NT2/D1 (cell line): ENCODE measurements around the gene TGFA.

Experiments used
- SUZ12 ChIP-seq: IDR thresholded peaks from 2 replicates; pipeline ENCODE4 v1.6.1; 2011; ENCODE audit not compliant: insufficient read length, insufficient read depth; ENCODE audit errors: extremely low read depth
- YY1 ChIP-seq: IDR thresholded peaks from 2 replicates; pipeline ENCODE4 v1.6.1; 2011; ENCODE audit not compliant: insufficient read length, insufficient read depth

DNA sequence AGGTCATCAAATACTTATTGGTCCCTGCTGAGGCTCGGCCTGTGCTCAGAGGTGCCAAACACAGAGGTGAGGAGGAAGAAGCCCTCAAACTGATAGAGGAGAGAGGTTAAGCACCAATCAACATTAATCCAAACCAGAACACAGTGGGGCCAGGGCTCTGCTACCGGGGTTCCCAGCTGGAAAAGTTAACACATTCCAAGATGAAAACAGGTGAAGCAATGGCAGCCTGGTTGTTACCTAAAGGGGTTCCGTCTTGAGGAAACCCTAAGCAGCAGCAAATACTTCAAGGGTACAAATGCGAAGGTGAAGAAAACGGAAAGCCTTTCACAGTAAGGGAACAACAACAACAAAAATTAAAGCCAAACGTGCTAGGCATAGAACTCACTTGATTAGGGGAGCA, 5.4 kb downstream of the TGFA start:
- TF ChIP-seq SUZ12 (no peak), YY1 (no peak)
